ENCODE data around the gene PHKA1. TPM values are rescaled to one million over a fixed set of nuclear protein-coding genes. Genes with fewer than 3 reads are reported as not detected.

The PHKA1 gene
- total and polyA plus RNA-seq, 2 experiments from 2014 or later: 2.6 to 6.8 TPM

- Histone ChIP-seq H2AFZ (no peak overlapping the region), H3K4me3 (no peak overlapping the region), H3K36me3 (ENCODE audit: insufficient read depth) (no peaks in the 10 kb centered on the region), H3K79me2 (replicated peaks; ENCODE audit: insufficient read depth) (no peaks in the 10 kb centered on the region), H3K9me2 (ENCODE audit: insufficient read depth) (no peaks in the 10 kb centered on the region), H4K20me1 (replicated peaks; ENCODE audit: insufficient read depth) (no peaks in the 10 kb centered on the region), H3F3A (replicated peaks; ENCODE audit: low read depth) (no peaks in the 10 kb centered on the region), H3K4me1 (ENCODE audit: insufficient read depth) (no peaks in the 10 kb centered on the region), H3K4me2 (no peak overlapping the region), H3K27me3 (ENCODE audit: insufficient read depth) (no peaks in the 10 kb centered on the region), H3K27ac (ENCODE audit: low read depth) (no peak overlapping the region)
- no peak for ATAC-seq
- no peak for DNase-seq (ENCODE audit: low spot score)
- Mint-ChIP-seq H3K27ac (no peak overlapping the region), H3K27me3 (ENCODE audit: insufficient read depth, low read depth, poor library complexity) (peaks cover 2% of the 10 kb centered on the region), H3K4me1 (no peaks in the 10 kb centered on the region), H3K4me3 (no peak overlapping the region), H3K36me3 (ENCODE audit: low read depth) (no peaks in the 10 kb centered on the region), H3K9me3 (no peaks in the 10 kb centered on the region)
- TF ChIP-seq, protein P1, sequence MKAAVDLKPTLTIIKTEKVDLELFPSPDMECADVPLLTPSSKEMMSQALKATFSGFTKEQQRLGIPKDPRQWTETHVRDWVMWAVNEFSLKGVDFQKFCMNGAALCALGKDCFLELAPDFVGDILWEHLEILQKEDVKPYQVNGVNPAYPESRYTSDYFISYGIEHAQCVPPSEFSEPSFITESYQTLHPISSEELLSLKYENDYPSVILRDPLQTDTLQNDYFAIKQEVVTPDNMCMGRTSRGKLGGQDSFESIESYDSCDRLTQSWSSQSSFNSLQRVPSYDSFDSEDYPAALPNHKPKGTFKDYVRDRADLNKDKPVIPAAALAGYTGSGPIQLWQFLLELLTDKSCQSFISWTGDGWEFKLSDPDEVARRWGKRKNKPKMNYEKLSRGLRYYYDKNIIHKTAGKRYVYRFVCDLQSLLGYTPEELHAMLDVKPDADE (IDR thresholded peaks at IDR 0.05): no peak
- TF ChIP-seq ZNF331 (CRISPR knock-in tag; IDR thresholded peaks at IDR 0.05; ENCODE audit: low read depth) (no peak), JUNB (IDR thresholded peaks at IDR 0.05; ENCODE audit: unreplicated experiment) (no peak), EZH2phosphoT487 (IDR thresholded peaks at IDR 0.05; ENCODE audit: unreplicated experiment) (no peak), ZNF462 (CRISPR knock-in tag; IDR thresholded peaks at IDR 0.05) (no peak), CREB1 (CRISPR knock-in tag; IDR thresholded peaks at IDR 0.05; ENCODE audit: low read depth) (no peak)
These were observed 72.5 kb downstream of the PHKA1 start for GRCh38 chrX:72641611-72642010.

All from GM23338 (cell line).